Prostate gland (tissue), 2 donors: Measurements from ENCODE around the gene CELF4.

ENCODE experiments used
- POLR2A ChIP-seq: fragments of 450-650 bp; IDR thresholded peaks from one replicate; pipeline ENCODE4 v1.6.1; 2016; ENCODE audit warnings: antibody characterized with exemption, mild to moderate bottlenecking
- TF ChIP-seq, protein P1 (sequence below), 4 experiments: fragments of 200-600 bp in 2 of 4; fragments of 450-650 bp in 2 of 4; sonication (generic) in 2 of 4; IDR thresholded peaks; 1 replicate in 3 of 4; 2 replicates in 1 of 4; pipeline ENCODE4 v1.5.1; 2016 to 2019; ENCODE audit warnings: antibody characterized with exemption in 4 of 4, mild to moderate bottlenecking in 2 of 4, moderate library complexity in 2 of 4

DNA sequence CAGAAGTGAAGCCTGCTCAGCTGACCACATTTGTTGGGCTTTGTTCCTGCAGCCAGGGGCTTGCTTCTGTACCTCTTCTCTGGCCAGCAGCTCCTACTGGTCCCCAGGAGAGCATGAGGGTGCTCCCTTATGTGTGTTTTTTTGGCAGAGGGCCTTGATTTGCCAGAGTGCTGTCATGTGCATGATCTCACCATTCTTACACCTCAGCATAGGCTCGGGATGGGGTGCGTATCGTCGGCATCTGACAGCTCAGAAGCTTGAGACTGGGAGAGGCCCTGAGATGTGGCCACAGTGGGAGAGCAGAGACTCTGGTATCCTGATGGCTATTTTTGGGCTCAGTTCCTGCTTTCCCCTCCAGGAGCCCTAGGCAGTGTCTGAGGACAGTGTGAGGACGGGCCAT lies 71.2 kb downstream of the CELF4 start:
- TF ChIP-seq, protein P1, sequence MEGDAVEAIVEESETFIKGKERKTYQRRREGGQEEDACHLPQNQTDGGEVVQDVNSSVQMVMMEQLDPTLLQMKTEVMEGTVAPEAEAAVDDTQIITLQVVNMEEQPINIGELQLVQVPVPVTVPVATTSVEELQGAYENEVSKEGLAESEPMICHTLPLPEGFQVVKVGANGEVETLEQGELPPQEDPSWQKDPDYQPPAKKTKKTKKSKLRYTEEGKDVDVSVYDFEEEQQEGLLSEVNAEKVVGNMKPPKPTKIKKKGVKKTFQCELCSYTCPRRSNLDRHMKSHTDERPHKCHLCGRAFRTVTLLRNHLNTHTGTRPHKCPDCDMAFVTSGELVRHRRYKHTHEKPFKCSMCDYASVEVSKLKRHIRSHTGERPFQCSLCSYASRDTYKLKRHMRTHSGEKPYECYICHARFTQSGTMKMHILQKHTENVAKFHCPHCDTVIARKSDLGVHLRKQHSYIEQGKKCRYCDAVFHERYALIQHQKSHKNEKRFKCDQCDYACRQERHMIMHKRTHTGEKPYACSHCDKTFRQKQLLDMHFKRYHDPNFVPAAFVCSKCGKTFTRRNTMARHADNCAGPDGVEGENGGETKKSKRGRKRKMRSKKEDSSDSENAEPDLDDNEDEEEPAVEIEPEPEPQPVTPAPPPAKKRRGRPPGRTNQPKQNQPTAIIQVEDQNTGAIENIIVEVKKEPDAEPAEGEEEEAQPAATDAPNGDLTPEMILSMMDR (IDR thresholded peaks at IDR 0.05): no peak
- no peak for TF ChIP-seq POLR2A
